Kidney epithelial cell (primary cell): ENCODE data around the gene PLA2R1. TPM values are rescaled to one million over a fixed set of nuclear protein-coding genes. Genes with fewer than 3 reads are reported as not detected.

Experiments
- DNase-seq: peaks from one replicate; pipeline ENCODE4 v3.0.0-alpha.2; 2010; ENCODE audit warnings: low read depth
- H3K27me3 ChIP-seq: 2 replicates; pipeline ENCODE4 v1.6.0; 2011; ENCODE audit warnings: low read length; ENCODE audit not compliant: control insufficient read depth, insufficient read depth
- H3K36me3 ChIP-seq: 2 replicates; pipeline ENCODE4 v1.5.1; 2011; ENCODE audit warnings: low read length; ENCODE audit not compliant: control insufficient read depth, insufficient read depth
- H3K4me3 ChIP-seq: 2 replicates; pipeline ENCODE4 v1.5.1; 2011; ENCODE audit warnings: low read depth, mild to moderate bottlenecking, control low read depth, low read length
- total RNA-seq: library from RNA; depleted of rRNA; stranded (reverse); fragments of >200 nt; gene quantifications from 2 replicates; pipeline ENCODE4 v1.2.3, GENCODE V29; 2015
- TF ChIP-seq, protein P1 (sequence below): IDR thresholded peaks from 2 replicates; pipeline ENCODE4 v1.5.1; 2011; ENCODE audit warnings: mild to moderate bottlenecking, moderate library complexity, low read length, control low read depth, inconsistent platforms; ENCODE audit not compliant: insufficient read depth, poor library complexity, severe bottlenecking

PLA2R1 gene
- total RNA-seq, 1 donor from 2014 or later: 3.6 TPM

DNA sequence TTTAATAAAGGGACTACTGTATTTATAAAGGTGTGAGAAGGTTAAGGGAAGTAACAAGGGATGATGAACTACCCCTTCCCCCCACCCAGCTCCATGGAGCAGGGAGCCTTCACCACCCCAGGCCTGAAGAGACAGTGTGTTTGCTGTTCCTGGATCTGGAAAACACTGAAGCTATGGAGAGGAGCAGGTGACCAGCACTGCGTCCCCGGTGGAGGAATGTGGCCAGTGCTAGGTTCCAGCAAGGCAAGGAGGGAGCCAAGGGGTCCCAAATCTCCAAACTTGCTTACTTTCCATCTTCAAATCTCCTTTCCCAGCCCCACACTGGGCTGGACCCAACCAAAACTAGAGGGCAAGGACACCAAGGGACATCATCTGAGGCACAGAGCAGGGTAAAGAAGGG is 135.7 kb downstream of the PLA2R1 start:
- no peak for DNase-seq
- H3K36me3 ChIP-seq: no peaks in the 10 kb centered on the region
- H3K4me3 ChIP-seq: no peak overlapping the region
- TF ChIP-seq, protein P1, sequence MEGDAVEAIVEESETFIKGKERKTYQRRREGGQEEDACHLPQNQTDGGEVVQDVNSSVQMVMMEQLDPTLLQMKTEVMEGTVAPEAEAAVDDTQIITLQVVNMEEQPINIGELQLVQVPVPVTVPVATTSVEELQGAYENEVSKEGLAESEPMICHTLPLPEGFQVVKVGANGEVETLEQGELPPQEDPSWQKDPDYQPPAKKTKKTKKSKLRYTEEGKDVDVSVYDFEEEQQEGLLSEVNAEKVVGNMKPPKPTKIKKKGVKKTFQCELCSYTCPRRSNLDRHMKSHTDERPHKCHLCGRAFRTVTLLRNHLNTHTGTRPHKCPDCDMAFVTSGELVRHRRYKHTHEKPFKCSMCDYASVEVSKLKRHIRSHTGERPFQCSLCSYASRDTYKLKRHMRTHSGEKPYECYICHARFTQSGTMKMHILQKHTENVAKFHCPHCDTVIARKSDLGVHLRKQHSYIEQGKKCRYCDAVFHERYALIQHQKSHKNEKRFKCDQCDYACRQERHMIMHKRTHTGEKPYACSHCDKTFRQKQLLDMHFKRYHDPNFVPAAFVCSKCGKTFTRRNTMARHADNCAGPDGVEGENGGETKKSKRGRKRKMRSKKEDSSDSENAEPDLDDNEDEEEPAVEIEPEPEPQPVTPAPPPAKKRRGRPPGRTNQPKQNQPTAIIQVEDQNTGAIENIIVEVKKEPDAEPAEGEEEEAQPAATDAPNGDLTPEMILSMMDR: no peak
- H3K27me3 ChIP-seq: no peaks in the 10 kb centered on the region

DNA sequence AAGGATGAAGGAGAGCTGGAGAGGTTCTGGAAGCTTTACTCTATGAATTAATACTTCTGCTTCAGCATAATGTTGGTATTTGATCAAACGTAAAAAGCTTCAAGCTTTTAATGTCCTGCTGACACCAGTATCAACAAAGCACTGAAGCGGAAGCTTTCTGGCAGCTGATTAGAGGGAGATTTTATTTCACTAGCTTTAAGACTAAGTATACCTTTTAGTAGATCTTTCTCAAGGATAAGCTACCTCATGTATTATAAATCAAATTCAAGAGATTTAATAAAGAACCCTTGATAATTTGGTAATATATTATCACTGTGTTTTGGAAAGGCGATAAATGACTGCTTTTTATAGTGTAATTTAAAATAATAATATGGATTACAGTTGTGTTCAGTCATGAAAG is 136.4 kb downstream of the PLA2R1 start:
- no peak overlapping the region for H3K4me3 ChIP-seq
- no peak for DNase-seq
- TF ChIP-seq, protein P1: no peak
- H3K36me3 ChIP-seq: no peaks in the 10 kb centered on the region
- no peaks in the 10 kb centered on the region for H3K27me3 ChIP-seq

DNA sequence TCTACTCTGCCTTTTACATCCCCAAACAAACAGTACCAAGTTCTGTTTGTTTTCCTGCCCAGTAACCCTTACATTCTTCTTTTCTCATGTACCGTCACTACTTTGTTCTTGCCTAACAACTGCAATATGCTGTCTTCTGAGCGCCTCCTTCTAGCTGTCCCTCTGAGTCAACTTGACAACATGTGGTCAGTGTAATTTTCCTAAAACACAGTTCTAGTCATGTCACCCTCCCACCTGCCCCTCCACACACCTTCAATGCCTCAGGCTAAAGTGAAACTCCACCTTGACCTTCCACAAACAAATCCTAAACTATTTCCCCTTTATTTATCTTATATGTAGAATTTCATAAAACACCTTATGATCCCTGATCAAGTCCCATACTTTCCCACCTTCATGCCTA is 139.9 kb downstream of the PLA2R1 start:
- no peaks in the 10 kb centered on the region for H3K36me3 ChIP-seq
- DNase-seq: no peak
- H3K27me3 ChIP-seq: no peaks in the 10 kb centered on the region
- TF ChIP-seq, protein P1: no peak
- H3K4me3 ChIP-seq: no peak overlapping the region

DNA sequence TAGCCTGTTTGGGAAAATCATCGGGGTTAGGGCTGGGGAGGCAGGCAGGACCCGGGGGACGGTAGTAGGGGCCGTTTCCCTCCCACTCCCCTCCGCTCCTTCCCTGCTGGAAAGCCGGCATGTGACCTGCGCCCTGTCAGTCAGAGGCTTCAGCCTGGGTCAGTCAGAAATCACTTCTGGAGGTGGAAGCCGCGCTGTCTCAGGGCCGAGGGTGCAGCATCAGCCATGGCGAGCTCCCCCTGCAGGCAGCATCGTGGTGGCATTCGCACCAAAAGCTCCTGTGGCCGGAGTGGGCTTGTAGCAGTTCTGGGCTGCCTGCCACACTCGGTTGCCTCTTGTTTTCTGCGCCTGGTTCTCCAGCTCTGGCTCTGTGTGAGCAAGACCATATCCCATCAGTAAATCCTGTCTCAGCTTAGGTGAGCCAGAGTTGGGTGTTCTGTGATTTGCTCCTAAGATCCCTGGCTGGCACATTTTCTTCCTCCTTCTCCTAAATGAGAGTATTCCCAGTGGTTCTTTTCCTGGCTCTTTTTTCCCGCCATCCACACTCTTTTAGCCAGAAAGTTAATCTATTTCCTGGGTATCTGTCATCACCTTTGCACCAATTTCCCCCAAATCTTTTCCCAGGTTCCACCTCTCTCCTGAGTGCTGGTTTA is 140.5 kb downstream of the PLA2R1 start:
- DNase-seq: no peak
- Histone ChIP-seq H3K4me3 (no peak overlapping the region), H3K36me3 (no peaks in the 10 kb centered on the region), H3K27me3 (no peaks in the 10 kb centered on the region)
- TF ChIP-seq, protein P1: peak; percentile 90

DNA sequence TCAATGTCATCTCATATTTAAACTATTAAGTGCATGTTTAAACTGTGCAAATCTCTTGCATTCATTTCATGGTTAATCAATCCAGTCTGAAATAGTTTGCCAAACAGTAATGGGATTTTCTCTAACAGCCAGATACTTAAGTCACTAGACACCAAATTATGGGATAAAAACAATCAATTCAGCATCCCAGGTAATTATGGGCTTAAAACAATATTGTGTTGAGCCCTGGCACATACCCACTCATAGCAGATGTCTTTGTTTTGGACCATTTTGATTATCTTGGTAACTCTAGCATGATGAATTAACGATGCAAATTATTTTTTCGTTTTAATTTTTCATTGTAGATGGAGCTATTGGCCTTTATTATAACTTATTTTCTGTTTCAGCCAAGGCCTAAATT is 145.9 kb downstream of the PLA2R1 start:
- H3K27me3 ChIP-seq: no peaks in the 10 kb centered on the region
- TF ChIP-seq, protein P1: no peak
- DNase-seq: no peak
- no peak overlapping the region for H3K4me3 ChIP-seq
- no peaks in the 10 kb centered on the region for H3K36me3 ChIP-seq

DNA sequence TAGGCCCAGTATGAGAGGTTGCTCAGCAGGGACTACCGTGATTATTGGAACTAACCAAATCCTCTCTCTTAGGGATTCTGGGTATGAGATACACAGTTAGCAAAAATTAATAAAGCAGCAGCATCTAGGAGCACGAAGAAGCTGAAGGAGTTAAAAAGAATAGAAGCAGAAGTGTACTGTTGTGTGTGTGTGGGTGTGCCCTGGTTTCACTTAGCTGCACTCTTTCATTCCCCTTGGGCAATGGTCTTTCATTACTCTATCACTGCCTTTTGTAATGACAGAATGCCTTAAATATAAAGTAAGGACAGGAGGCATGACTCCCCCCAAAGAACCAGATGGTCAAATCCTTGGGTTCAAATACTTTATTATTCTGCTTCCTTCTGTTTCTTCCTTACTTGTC is 148.5 kb downstream of the PLA2R1 start:
- TF ChIP-seq, protein P1: no peak
- Histone ChIP-seq H3K36me3 (no peaks in the 10 kb centered on the region), H3K27me3 (no peaks in the 10 kb centered on the region), H3K4me3 (no peak overlapping the region)
- DNase-seq: no peak
